Smooth muscle cell (in vitro differentiated cells): ENCODE data around the gene USP32. TPM values are rescaled to one million over a fixed set of nuclear protein-coding genes. Genes with fewer than 3 reads are reported as not detected.

ENCODE experiments used
- DNase-seq: peaks from one replicate; lab custom pipeline; 2025; ENCODE audit not compliant: unreplicated experiment; lab: John Stamatoyannopoulos, UW
- H2AFZ ChIP-seq: fragments of 200-600 bp; sonication (generic); 2 replicates; pipeline ENCODE4 v1.6.0; 2016; ENCODE audit warnings: antibody characterized with exemption, low read depth, mild to moderate bottlenecking
- H3F3A ChIP-seq: fragments of 200-600 bp; sonication (generic); 2 replicates; pipeline ENCODE4 v1.6.0; 2017; ENCODE audit warnings: antibody characterized with exemption, low read depth
- H3K27ac ChIP-seq: fragments of 200-600 bp; sonication (generic); 2 replicates; pipeline ENCODE4 v1.5.1; 2016; ENCODE audit warnings: low read depth, mild to moderate bottlenecking
- H3K27me3 ChIP-seq: fragments of 200-600 bp; sonication (generic); 2 replicates; pipeline ENCODE4 v1.6.1; 2016; ENCODE audit warnings: low read depth, mild to moderate bottlenecking
- H3K36me3 ChIP-seq: fragments of 200-600 bp; sonication (generic); 2 replicates; pipeline ENCODE4 v1.5.1; 2016; ENCODE audit warnings: low read depth
- H3K4me1 ChIP-seq: fragments of 200-600 bp; sonication (generic); 2 replicates; pipeline ENCODE4 v1.5.1; 2016; ENCODE audit warnings: low read depth
- H3K4me2 ChIP-seq: fragments of 200-600 bp; sonication (generic); 2 replicates; pipeline ENCODE4 v1.6.0; 2016; ENCODE audit warnings: mild to moderate bottlenecking
- H3K4me3 ChIP-seq: fragments of 200-600 bp; sonication (generic); 2 replicates; pipeline ENCODE4 v1.5.1; 2016; ENCODE audit warnings: mild to moderate bottlenecking
- H3K79me2 ChIP-seq: fragments of 200-600 bp; sonication (generic); 2 replicates; pipeline ENCODE4 v1.6.0; 2016; ENCODE audit warnings: low read depth, mild to moderate bottlenecking
- H3K9ac ChIP-seq: fragments of 200-600 bp; sonication (generic); 2 replicates; pipeline ENCODE4 v1.6.0; 2016; ENCODE audit warnings: low read depth
- H3K9me3 ChIP-seq: fragments of 200-600 bp; sonication (generic); replicated peaks from 2 replicates; pipeline ENCODE4 v1.5.1; 2016; ENCODE audit warnings: low read depth
- H4K20me1 ChIP-seq: fragments of 200-600 bp; sonication (generic); 2 replicates; pipeline ENCODE4 v1.6.0; 2016; ENCODE audit warnings: low read depth
- WGBS: methylation state at CpG from one replicate; pipeline ENCODE4 v1.1.7; 2016; ENCODE audit warnings: low lambda C conversion rate; 5-methylcytosine and 5-hydroxymethylcytosine counted together
- polyA plus RNA-seq: library from polyadenylated mRNA; unstranded; fragments of >200 nt; fragmentation: Nextera tagmentation; extraction: Ambion mirVana; gene quantifications from 2 replicates; pipeline ENCODE4 v1.2.1, GENCODE V29; 2016
- total RNA-seq: library from RNA; depleted of rRNA; stranded (reverse); fragments of >200 nt; gene quantifications from 2 replicates; pipeline ENCODE4 v1.2.3, GENCODE V29; 2014
- TF ChIP-seq, protein P1 (sequence below): fragments of 200-600 bp; sonication (generic); IDR thresholded peaks from 2 replicates; pipeline ENCODE4 v1.5.1; 2017; ENCODE audit warnings: borderline replicate concordance, mild to moderate bottlenecking, antibody characterized with exemption; ENCODE audit not compliant: insufficient read depth, poor library complexity, severe bottlenecking

USP32 gene
- total and polyA plus RNA-seq, 2 experiments from 2014 or later: 10.5 to 21.7 TPM

DNA sequence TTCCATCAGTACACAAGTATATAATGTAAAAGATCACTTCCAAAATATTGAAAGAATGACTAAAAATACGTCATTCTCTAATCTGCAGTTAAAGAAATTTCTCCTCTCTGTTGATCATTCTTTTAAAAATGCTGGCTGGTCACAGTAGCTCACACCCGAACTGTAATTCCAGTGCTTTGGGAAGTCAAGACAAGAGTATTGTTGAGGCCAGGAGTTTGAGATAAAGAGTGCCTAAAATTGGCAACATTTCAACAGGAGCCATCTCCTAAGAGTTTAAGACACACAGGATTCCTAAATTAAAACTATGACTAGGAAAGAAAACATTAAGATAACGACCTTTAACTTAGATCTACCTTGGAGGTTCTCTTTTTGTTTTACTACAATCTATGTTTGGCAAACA, 4.5 kb upstream of the USP32 start:
- TF ChIP-seq, protein P1, sequence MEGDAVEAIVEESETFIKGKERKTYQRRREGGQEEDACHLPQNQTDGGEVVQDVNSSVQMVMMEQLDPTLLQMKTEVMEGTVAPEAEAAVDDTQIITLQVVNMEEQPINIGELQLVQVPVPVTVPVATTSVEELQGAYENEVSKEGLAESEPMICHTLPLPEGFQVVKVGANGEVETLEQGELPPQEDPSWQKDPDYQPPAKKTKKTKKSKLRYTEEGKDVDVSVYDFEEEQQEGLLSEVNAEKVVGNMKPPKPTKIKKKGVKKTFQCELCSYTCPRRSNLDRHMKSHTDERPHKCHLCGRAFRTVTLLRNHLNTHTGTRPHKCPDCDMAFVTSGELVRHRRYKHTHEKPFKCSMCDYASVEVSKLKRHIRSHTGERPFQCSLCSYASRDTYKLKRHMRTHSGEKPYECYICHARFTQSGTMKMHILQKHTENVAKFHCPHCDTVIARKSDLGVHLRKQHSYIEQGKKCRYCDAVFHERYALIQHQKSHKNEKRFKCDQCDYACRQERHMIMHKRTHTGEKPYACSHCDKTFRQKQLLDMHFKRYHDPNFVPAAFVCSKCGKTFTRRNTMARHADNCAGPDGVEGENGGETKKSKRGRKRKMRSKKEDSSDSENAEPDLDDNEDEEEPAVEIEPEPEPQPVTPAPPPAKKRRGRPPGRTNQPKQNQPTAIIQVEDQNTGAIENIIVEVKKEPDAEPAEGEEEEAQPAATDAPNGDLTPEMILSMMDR: no peak
- H3K79me2 ChIP-seq: no peaks in the 10 kb centered on the region
- no peak overlapping the region for H3K4me3 ChIP-seq
- H2AFZ ChIP-seq: no peak overlapping the region
- no peaks in the 10 kb centered on the region for H3K36me3 ChIP-seq
- H4K20me1 ChIP-seq: no peaks in the 10 kb centered on the region
- H3K4me1 ChIP-seq: no peaks in the 10 kb centered on the region
- no peak overlapping the region for H3K9ac ChIP-seq
- H3F3A ChIP-seq: no peaks in the 10 kb centered on the region
- no peak overlapping the region for H3K4me2 ChIP-seq
- H3K27me3 ChIP-seq: no peaks in the 10 kb centered on the region
- H3K9me3 ChIP-seq: no peaks in the 10 kb centered on the region
- no peak overlapping the region for H3K27ac ChIP-seq
- 84% methylated on average over 3 of the region's 3 CpGs for WGBS
- no peak for DNase-seq

DNA sequence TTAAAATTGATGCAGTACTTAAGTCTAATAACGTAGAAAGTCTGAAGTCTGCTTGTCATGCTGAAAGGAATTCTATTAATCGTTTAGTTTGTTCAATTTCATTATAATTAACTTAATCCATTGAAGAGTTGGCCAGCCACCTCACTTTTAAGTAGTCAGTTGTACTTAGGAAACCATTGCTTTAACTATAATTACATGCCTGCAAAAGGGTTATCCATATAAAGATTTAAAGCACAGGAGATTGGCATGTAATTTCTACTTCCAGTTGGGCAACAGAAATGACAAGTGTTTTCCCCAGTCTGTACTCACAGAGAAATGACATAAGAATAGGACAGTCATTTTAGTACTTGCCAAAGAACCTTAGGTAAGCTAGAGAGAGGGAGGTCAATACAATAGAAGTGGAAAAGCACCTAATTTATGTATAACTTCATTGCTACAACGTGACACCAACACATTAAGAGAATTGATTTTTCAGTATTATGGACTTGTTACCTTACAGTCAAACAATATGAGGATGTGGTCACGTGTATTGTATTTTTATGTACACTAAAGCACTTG, 3.7 kb upstream of the USP32 start:
- Histone ChIP-seq H2AFZ (no peak overlapping the region), H3K36me3 (no peaks in the 10 kb centered on the region), H3K9ac (no peak overlapping the region), H3F3A (peaks cover 5% of the 10 kb centered on the region), H3K4me3 (no peak overlapping the region), H3K4me1 (peaks cover 2% of the 10 kb centered on the region), H3K27me3 (no peaks in the 10 kb centered on the region), H4K20me1 (peaks cover under 1% of the 10 kb centered on the region), H3K79me2 (peaks cover 4% of the 10 kb centered on the region), H3K4me2 (no peak overlapping the region), H3K9me3 (no peaks in the 10 kb centered on the region), H3K27ac (no peak overlapping the region)
- no peak for DNase-seq
- WGBS: 90% methylated on average over 4 of the region's 4 CpGs
- TF ChIP-seq, protein P1: no peak

DNA sequence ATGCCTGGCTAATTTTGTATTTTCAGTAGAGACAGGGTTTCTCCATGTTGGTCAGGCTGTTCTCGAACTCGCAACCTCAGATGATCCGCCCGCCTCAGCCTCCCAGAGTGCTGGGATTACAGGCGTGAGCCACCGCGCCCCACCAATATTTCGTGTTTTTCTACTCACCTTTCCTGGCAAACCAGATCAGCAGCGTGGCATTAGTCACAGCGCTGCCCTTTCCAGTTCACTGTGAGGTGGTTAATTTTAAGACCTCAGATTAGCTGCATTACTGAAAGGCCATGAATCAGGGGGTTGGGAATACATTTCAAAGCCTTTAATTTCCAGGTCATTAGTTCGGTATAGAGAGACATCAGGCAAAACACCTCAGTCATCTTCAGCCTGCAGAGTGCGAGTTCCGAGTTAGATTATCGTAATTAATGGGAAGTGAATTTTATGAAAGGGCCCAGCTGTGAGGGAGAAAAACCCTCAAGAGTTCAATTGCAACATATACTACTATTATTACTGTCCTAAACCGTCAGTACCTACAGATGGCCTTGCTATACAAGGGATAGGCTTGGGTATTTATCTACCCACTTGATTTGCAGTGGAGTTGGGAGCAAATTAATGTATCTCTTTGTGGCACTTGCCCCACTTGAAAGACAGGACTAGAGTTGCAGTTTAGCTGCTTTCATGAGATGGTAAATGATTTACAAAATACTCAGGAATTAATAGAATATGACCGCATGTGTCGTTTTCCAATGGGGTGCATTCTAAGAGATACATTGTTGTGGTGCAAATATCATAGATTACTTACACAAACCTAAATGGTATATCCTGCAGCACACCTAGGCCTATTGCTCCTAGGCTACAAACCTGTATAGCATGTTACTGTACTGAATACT, 2.1 kb upstream of the USP32 start:
- Histone ChIP-seq H3F3A (peaks cover 13% of the 10 kb centered on the region), H3K79me2 (peaks cover 19% of the 10 kb centered on the region), H2AFZ (no peak overlapping the region), H3K27ac (no peak overlapping the region), H3K27me3 (no peaks in the 10 kb centered on the region), H3K36me3 (no peaks in the 10 kb centered on the region), H3K9me3 (no peaks in the 10 kb centered on the region), H3K4me1 (peaks cover 10% of the 10 kb centered on the region), H3K9ac (no peak overlapping the region), H3K4me2 (no peak overlapping the region), H4K20me1 (peaks cover 15% of the 10 kb centered on the region), H3K4me3 (no peak overlapping the region)
- TF ChIP-seq, protein P1: no peak
- WGBS: 92% methylated on average over 17 of the region's 17 CpGs
- no peak for DNase-seq
